ENCODE data around the gene STXBP2.

GRCh38 chr19:7662657-7663056 lies 25.7 kb downstream of the STXBP2 start:
- TF ChIP-seq POLR2AphosphoS5 (IDR thresholded peaks at IDR 0.05): no peak
- TF ChIP-seq CTCF (IDR thresholded peaks at IDR 0.05): no peak
- TF ChIP-seq POLR2A (IDR thresholded peaks at IDR 0.05; ENCODE audit: low read depth): no peak

Measured in esophagus muscularis mucosa (tissue), 3 donors.